Left ventricle myocardium inferior (tissue), 1 donor: ENCODE measurements around the gene TDRD12. TPM values are rescaled to one million over a fixed set of nuclear protein-coding genes. Genes with fewer than 3 reads are reported as not detected.
A peak's percentile ranks its signal among the peaks of the same experiment; 100 is the strongest.
"Not testable (repeated sequence)": the region's sequence is repeated elsewhere in the genome, so short reads cannot be mapped to it uniquely, and the experiment has no call there.

Experiments
- DNase-seq: peaks from one replicate; pipeline ENCODE4 v3.0.0-alpha.2; 2020
- H3K27ac ChIP-seq: fragments of 200-600 bp; replicated peaks from 2 replicates; pipeline ENCODE4 v1.8.0; 2021
- H3K27me3 ChIP-seq: fragments of 200-600 bp; 2 replicates; pipeline ENCODE4 v1.8.0; 2021; ENCODE audit warnings: low read depth
- H3K36me3 ChIP-seq: fragments of 200-600 bp; 2 replicates; pipeline ENCODE4 v1.8.0; 2021
- H3K4me1 ChIP-seq: fragments of 200-600 bp; 2 replicates; pipeline ENCODE4 v1.8.0; 2021
- H3K4me3 ChIP-seq: fragments of 200-600 bp; 2 replicates; pipeline ENCODE4 v1.8.0; 2021; ENCODE audit warnings: mild to moderate bottlenecking, moderate library complexity
- H3K9me3 ChIP-seq: fragments of 200-600 bp; replicated peaks from 2 replicates; pipeline ENCODE4 v1.8.0; 2021
- intact Hi-C: fragments of 100-400 bp; cut with micrococcal nuclease; formaldehyde crosslinking; loops from one replicate; pipeline ENCODE4 v1.11.0; 2022
- total RNA-seq: library from RNA; stranded (reverse); fragmentation: NEBNext Ultra II Directional; extraction: Animal tissue kit (Norgen Biotek cat#: 25700); gene quantifications from one replicate; pipeline ENCODE4 v1.2.1, GENCODE V29; 2021
- TF ChIP-seq, protein P1 (sequence below): fragments of 200-600 bp; IDR thresholded peaks from 2 replicates; pipeline ENCODE4 v1.8.0; 2021; ENCODE audit warnings: antibody characterized with exemption, mild to moderate bottlenecking, borderline replicate concordance
- donor health status: DM: no; HTN: yes; CAD: no; lungs with severe emphysema.

The TDRD12 gene
- total RNA-seq, 1 donor from 2014 or later, result not detected

DNA sequence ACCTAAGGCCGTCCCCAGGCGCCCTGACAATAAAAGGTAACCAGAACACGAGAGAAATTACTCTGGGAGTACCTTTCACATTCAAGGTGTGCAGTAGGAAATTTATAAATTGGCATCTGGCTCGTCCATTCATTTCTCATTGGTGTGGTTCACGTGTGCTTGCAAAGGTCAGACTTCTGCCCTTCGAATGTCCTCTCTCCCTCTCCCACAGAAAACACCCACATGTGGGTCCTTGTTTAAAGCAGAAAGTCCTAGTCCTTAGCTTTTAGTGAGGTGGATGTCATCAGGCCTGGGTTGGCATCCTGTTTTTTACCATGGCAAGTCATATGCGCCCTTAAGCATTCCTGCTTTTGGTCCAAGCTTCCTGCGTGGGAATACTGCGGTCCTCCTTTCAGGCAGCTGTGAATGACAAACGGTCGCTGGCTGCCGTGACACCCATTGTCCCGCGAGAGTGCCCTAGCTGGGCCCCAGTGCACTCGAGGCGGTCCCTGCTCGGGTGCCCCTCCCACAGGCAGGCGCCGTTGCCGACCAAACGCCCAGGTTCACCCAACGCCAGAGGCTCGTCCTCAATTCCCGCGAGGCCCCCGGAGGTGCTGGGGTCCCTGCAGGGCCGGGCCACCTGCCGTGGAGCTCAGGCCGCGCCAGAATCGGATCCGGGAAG, 28.1 kb upstream of the TDRD12 start, which contains the start of gene NUDT19:
Gene NUDT19 (plus strand): TSS at position 531 of the 661 bp plus-strand sequence. CDS start 140 bp downstream, outside the sequence.
- H3K36me3 ChIP-seq, result no peaks in the 10 kb centered on the region
- intact Hi-C loops, result no loop called here
- peaks cover 66% of the 10 kb centered on the region for H3K4me1 ChIP-seq
- no peaks in the 10 kb centered on the region for H3K9me3 ChIP-seq
- H3K27ac ChIP-seq, result peak within 1 kb of the TSS; percentile 95
- no peaks in the 10 kb centered on the region for H3K27me3 ChIP-seq
- peak; percentile 90 for DNase-seq
- peak within 1 kb of the TSS; percentile 82 for H3K4me3 ChIP-seq
- TF ChIP-seq, protein P1, sequence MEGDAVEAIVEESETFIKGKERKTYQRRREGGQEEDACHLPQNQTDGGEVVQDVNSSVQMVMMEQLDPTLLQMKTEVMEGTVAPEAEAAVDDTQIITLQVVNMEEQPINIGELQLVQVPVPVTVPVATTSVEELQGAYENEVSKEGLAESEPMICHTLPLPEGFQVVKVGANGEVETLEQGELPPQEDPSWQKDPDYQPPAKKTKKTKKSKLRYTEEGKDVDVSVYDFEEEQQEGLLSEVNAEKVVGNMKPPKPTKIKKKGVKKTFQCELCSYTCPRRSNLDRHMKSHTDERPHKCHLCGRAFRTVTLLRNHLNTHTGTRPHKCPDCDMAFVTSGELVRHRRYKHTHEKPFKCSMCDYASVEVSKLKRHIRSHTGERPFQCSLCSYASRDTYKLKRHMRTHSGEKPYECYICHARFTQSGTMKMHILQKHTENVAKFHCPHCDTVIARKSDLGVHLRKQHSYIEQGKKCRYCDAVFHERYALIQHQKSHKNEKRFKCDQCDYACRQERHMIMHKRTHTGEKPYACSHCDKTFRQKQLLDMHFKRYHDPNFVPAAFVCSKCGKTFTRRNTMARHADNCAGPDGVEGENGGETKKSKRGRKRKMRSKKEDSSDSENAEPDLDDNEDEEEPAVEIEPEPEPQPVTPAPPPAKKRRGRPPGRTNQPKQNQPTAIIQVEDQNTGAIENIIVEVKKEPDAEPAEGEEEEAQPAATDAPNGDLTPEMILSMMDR, result no peak

DNA sequence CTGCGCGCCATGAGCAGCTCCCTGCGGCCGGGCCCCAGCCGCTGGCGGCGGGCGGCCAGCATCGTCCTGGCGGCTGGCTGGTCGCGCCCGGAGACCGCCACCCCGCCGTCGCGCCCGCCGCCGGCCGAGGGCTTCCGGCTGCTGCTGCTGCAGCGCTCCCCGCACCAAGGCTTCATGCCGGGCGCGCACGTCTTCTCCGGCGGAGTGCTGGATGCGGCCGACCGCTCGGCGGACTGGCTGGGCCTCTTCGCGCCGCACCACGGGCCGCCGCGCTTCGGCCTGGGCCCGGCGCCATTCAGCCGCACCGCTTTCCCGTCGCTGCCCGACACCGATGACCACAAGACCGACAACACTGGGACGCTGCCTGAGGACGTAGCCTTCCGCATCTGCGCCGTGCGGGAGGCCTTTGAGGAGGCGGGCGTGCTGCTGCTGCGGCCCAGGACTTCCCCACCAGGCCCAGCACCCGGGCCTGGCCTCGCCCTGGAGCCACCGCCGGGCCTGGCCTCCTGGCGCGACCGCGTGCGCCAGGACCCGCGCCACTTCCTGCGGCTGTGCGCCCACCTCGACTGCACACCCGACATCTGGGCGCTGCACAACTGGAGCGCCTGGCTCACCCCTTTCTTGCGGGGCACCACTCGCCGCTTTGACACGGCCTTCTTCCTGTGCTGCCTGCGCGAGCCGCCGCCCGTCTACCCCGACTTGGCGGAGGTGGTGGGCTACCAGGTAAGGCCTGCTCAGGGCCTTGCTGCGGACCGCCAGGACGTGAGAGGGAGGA, 27.4 kb upstream of the TDRD12 start:
- Histone ChIP-seq H3K36me3 (no peaks in the 10 kb centered on the region), H3K9me3 (no peaks in the 10 kb centered on the region), H3K4me1 (peaks cover 73% of the 10 kb centered on the region), H3K4me3 (peak overlapping the region; percentile 82), H3K27ac (peak overlapping the region; percentile 95), H3K27me3 (no peaks in the 10 kb centered on the region)
- TF ChIP-seq, protein P1, result no peak
- peak; percentile 71 for DNase-seq
- intact Hi-C loops, result no loop called here

DNA sequence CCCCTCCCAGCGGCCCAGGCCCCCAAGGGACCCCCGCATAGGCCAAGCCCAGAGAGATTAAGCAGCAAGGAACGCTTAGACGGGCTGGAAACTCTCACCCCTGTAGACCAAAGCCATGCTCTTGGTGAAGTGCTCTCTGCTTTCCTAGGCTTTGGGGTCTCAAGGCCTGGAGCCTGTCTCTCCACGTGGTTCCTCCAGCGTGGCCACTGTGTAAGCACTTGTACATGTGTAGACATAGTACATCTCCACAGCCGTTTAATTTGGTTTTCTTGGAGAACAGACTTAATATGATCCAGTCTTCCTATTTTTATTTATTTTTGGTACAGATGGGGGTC, 26.9 kb upstream of the TDRD12 start:
- TF ChIP-seq, protein P1, result no peak
- Histone ChIP-seq H3K9me3 (no peaks in the 10 kb centered on the region), H3K36me3 (no peaks in the 10 kb centered on the region), H3K4me3 (peak overlapping the region; percentile 82), H3K27me3 (no peaks in the 10 kb centered on the region), H3K4me1 (peaks cover 75% of the 10 kb centered on the region), H3K27ac (peak overlapping the region; percentile 95)
- intact Hi-C loops, result no loop called here
- DNase-seq, result no peak

DNA sequence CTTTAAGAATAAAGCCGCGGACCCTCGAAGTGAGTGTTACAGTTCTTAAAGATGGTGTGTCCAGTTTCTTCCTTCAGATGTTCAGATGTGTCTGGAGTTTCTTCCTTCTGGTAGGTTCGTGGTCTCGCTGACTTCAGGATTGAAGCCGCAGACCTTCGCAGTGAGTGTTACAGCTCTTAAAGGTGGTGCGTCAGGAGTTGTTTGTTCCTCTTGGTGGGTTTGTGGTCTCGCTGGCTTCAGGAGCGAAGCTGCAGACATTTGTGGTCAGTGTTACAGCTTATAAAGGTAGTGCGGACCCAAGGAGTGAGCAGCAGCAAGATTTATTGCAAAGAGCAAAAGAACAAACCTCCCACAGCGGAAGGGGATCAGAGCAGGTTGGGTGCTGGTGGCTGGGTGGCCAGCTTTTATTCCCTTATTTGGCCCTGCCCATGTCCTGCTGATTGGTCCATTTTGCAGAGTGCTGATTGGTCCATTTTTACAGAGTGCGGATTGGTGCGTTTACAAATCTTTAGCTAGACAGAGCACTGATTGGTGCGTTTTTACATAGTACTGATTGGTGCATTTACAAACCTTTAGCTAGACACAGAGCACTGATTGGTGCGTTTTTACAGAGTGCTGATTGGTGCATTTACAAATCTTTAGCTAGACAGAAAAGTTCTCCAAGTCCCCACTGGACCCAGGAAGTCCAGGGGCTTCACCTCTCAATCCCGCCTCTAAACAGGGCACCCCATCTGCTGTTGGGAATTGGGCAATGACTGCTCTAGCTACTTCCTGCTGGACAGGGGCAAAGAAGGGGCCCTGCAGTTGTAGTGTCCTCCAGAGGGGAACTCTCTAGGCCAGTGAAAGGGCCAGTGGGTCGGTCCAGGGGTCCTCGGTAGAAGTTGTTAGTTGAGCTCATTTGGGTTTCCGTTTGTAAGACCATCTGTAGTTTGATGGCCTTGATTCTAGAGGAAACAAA, 26.1 kb upstream of the TDRD12 start:
- H3K4me1 ChIP-seq, result peaks cover 75% of the 10 kb centered on the region
- DNase-seq, H3K27me3 ChIP-seq, H3K36me3 ChIP-seq, intact Hi-C loops, H3K27ac ChIP-seq, H3K9me3 ChIP-seq: not testable (repeated sequence)
- H3K4me3 ChIP-seq, result peak overlapping the region; percentile 82

DNA sequence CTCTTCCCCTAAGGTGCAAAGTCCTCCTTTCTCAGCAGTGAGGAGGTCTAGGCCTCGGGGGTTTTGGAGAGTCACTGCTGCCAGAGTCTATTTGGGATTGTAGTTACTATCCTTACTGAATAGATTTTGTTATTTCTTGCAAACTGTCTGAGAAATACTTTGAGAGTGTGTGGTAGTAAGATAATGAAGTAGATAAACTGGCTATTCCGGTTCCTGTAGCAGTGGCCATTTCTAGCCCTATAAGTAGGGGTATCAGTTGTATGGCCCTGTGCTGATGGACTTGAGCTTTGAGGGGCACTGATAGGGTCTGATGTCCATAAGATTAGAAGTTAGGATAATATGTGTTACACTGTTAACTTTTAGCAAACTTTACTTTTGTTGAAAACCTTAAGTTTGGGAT, 25.3 kb upstream of the TDRD12 start:
- H3K27ac ChIP-seq, H3K27me3 ChIP-seq, DNase-seq, H3K9me3 ChIP-seq, intact Hi-C loops: not testable (repeated sequence)
- Histone ChIP-seq H3K4me1 (peaks cover 75% of the 10 kb centered on the region), H3K4me3 (peak overlapping the region; percentile 82), H3K36me3 (peaks cover 12% of the 10 kb centered on the region)

DNA sequence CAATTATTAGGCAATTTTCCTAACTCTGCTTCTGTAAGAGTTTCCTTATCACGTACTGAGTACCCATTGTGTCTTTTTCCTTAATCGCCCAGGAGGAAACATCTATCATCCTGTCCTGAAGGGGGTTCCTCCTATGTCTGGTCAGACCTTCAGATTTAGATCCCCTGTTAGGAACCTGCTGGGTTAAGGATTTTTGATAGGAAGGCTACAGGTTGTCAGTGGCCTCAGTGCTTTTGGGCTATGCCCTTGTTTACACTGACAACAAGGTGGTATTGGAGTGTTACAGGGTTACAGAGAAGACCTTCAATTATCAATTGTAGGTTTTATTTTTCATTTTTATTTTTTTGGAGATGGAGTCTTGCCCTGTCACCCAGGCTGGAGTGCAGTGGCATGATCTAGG, 24.7 kb upstream of the TDRD12 start:
- peaks cover 75% of the 10 kb centered on the region for H3K4me1 ChIP-seq
- peaks cover 14% of the 10 kb centered on the region for H3K9me3 ChIP-seq
- intact Hi-C loops, H3K27ac ChIP-seq, H3K27me3 ChIP-seq, DNase-seq: not testable (repeated sequence)
- peak overlapping the region; percentile 82 for H3K4me3 ChIP-seq
- peaks cover 17% of the 10 kb centered on the region for H3K36me3 ChIP-seq

DNA sequence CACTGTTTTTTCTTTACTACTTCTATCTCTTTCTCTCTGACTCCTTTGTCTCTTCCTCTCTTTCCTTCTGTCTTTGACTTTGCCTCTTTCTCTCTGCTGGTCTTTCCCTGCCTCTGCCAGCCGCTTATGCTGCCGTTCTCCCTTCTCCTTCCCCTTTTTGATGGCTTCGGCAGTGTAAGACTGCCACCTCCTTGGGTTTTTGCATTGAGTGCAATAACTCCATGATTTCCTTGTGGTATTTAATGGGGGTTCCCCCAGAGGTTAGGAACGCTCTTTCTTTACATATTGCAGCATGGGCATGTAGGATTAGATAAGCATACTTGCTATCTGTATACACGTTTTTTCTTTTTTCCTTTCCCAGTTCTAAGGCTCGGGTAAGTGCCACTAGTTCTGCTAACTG, 24.1 kb upstream of the TDRD12 start:
- H3K36me3 ChIP-seq, result peaks cover 23% of the 10 kb centered on the region
- DNase-seq, H3K27me3 ChIP-seq, H3K27ac ChIP-seq, H3K4me3 ChIP-seq, intact Hi-C loops: not testable (repeated sequence)
- H3K9me3 ChIP-seq, result peaks cover 17% of the 10 kb centered on the region
- H3K4me1 ChIP-seq, result peaks cover 68% of the 10 kb centered on the region

DNA sequence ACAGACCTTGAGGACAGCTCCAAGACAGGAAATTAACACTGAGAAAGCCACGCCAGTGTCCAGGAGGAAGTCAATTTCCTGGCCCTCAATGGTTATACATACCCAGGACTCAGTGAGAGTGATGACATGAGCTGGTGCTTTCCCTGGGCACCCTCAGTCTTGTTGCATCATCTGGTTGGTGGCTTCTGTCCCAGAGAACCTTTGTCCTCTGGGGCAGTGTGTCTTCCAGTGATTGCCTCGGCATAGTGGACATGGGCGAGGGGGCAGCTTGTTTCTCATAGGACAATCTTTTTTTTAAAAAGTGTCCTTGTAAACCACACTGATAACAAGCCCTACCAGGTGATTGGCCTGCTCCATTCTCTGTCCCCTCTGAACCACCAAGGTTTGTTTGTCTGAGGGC, 22.8 kb upstream of the TDRD12 start:
- H3K27me3 ChIP-seq, DNase-seq, H3K4me3 ChIP-seq, intact Hi-C loops, H3K27ac ChIP-seq: not testable (repeated sequence)
- peaks cover 27% of the 10 kb centered on the region for H3K36me3 ChIP-seq
- H3K4me1 ChIP-seq, result peaks cover 58% of the 10 kb centered on the region
- peaks cover 17% of the 10 kb centered on the region for H3K9me3 ChIP-seq

DNA sequence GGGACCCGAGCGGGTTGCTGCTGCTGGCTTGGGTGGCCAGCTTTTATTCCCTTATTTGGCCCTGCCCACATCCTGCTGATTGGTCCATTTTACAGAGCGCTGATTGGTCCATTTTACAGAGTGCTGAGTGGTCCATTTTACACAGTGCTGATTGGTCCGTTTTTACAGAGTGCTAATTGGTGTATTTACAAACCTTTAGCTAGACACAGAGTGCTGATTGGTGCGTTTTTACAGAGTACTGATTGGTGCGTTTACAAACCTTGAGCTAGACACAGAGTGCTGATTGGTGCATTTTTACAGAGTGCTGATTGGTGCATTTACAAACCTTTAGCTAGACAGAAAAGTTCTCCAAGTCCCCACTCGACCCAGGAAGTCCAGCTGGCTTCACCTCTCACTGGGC, 19.4 kb upstream of the TDRD12 start:
- H3K27me3 ChIP-seq, DNase-seq, H3K4me3 ChIP-seq, intact Hi-C loops, H3K27ac ChIP-seq: not testable (repeated sequence)
- Histone ChIP-seq H3K36me3 (peaks cover 53% of the 10 kb centered on the region), H3K9me3 (peaks cover 44% of the 10 kb centered on the region), H3K4me1 (peaks cover 27% of the 10 kb centered on the region)
